T-helper 2 cell treated with Interferon-gamma antibody and Interleukin-4, amounts not matched to agents 5 μg/mL and 100 μg/mL, for 36 hours (primary cell): ENCODE measurements around the gene THBS1.

Experiments
- DNase-seq: peaks from one replicate; pipeline ENCODE4 v3.0.0; 2021; ENCODE audit warnings: low spot score
- H3K27ac Mint-ChIP-seq: one replicate; pipeline ENCODE4 v1.8.0; 2021; ENCODE audit warnings: mild to moderate bottlenecking, mixed read lengths
- H3K27me3 Mint-ChIP-seq: one replicate; pipeline ENCODE4 v1.8.0; 2021; ENCODE audit warnings: low read depth, mixed read lengths
- H3K36me3 Mint-ChIP-seq: one replicate; pipeline ENCODE4 v1.8.0; 2021; ENCODE audit warnings: low read depth, mixed read lengths
- H3K4me1 Mint-ChIP-seq: one replicate; pipeline ENCODE4 v1.8.0; 2021; ENCODE audit warnings: low read depth, mixed read lengths
- H3K4me3 Mint-ChIP-seq: one replicate; pipeline ENCODE4 v1.8.0; 2022; ENCODE audit warnings: mild to moderate bottlenecking, moderate library complexity, mixed read lengths
- H3K9me3 Mint-ChIP-seq: one replicate; pipeline ENCODE4 v1.8.0; 2021; ENCODE audit warnings: mixed read lengths

THBS1 gene

GRCh38 chr15:39589193-39589814, 8.4 kb downstream of the THBS1 start:
- Mint-ChIP-seq H3K27ac (no peak overlapping the region), H3K9me3 (no peaks in the 10 kb centered on the region), H3K36me3 (no peaks in the 10 kb centered on the region), H3K27me3 (peaks cover 21% of the 10 kb centered on the region), H3K4me1 (peaks cover 6% of the 10 kb centered on the region), H3K4me3 (no peak overlapping the region)
- DNase-seq: no peak

DNA sequence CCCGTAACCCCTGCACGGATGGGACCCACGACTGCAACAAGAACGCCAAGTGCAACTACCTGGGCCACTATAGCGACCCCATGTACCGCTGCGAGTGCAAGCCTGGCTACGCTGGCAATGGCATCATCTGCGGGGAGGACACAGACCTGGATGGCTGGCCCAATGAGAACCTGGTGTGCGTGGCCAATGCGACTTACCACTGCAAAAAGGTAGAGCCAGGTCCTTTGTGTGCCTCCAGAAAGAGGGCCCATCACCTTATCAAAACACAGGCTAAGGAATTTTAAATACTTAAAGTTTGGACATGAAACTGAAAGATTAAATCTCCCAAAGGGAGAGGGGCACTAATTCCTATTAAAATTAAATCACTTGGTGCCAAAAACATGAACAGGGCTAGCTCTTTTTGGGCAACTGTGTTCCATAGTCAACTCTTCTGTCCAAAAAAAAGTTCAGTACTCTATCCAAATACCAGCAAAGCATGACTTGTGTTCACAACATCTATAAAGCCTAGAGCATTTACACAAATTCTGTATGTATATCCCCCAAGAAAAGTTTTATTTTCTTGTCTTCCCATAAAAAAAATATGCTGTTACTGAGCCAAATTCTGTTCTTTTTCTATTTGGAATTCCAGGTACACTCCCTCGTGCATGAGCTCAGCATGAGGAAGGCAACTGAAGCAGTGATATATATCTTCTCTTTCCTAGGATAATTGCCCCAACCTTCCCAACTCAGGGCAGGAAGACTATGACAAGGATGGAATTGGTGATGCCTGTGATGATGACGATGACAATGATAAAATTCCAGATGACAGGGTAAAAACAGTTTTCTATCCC, 9.2 kb downstream of the THBS1 start:
- no peak overlapping the region for H3K4me3 Mint-ChIP-seq
- H3K4me1 Mint-ChIP-seq: peaks cover 4% of the 10 kb centered on the region
- no peak for DNase-seq
- no peaks in the 10 kb centered on the region for H3K9me3 Mint-ChIP-seq
- H3K27me3 Mint-ChIP-seq: peaks cover 18% of the 10 kb centered on the region
- H3K36me3 Mint-ChIP-seq: no peaks in the 10 kb centered on the region
- H3K27ac Mint-ChIP-seq: no peak overlapping the region

GRCh38 chr15:39591141-39591895, 10.4 kb downstream of the THBS1 start:
- H3K27me3 Mint-ChIP-seq: peaks cover 12% of the 10 kb centered on the region
- H3K36me3 Mint-ChIP-seq: no peaks in the 10 kb centered on the region
- H3K4me3 Mint-ChIP-seq: no peak overlapping the region
- H3K27ac Mint-ChIP-seq: no peak overlapping the region
- H3K9me3 Mint-ChIP-seq: no peaks in the 10 kb centered on the region
- peaks cover 3% of the 10 kb centered on the region for H3K4me1 Mint-ChIP-seq
- no peak for DNase-seq

- Mint-ChIP-seq H3K36me3 (no peaks in the 10 kb centered on the region), H3K27me3 (peaks cover 12% of the 10 kb centered on the region), H3K27ac (no peak overlapping the region), H3K9me3 (no peaks in the 10 kb centered on the region), H3K4me1 (peaks cover 3% of the 10 kb centered on the region), H3K4me3 (no peak overlapping the region)
- DNase-seq: no peak
Observed at GRCh38 chr15:39591896-39592315, 11.0 kb downstream of the THBS1 start.

DNA sequence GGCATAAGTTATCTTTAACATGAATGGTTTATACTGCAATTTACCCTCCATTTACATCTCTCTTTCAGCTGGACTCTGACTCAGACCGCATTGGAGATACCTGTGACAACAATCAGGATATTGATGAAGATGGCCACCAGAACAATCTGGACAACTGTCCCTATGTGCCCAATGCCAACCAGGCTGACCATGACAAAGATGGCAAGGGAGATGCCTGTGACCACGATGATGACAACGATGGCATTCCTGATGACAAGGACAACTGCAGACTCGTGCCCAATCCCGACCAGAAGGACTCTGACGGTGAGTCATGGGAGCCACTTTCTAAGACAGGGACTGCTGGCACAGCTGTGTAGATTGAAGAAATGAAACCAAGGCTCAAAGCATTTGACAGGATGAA, 11.6 kb downstream of the THBS1 start:
- Mint-ChIP-seq H3K4me1 (peaks cover 3% of the 10 kb centered on the region), H3K9me3 (no peaks in the 10 kb centered on the region), H3K27ac (no peak overlapping the region), H3K4me3 (no peak overlapping the region), H3K36me3 (no peaks in the 10 kb centered on the region), H3K27me3 (peaks cover 12% of the 10 kb centered on the region)
- no peak for DNase-seq

DNA sequence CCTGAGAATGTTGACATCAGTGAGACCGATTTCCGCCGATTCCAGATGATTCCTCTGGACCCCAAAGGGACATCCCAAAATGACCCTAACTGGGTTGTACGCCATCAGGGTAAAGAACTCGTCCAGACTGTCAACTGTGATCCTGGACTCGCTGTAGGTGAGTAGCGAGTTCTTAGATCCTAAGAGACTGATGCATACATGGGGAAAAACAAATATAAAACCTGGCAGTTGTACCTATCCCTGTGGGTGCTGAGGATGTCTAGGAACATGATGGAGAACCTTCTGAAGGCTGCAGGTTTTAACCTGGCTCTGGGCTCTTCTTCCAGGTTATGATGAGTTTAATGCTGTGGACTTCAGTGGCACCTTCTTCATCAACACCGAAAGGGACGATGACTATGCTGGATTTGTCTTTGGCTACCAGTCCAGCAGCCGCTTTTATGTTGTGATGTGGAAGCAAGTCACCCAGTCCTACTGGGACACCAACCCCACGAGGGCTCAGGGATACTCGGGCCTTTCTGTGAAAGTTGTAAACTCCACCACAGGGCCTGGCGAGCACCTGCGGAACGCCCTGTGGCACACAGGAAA, 12.3 kb downstream of the THBS1 start:
- Mint-ChIP-seq H3K36me3 (no peaks in the 10 kb centered on the region), H3K4me1 (peaks cover 3% of the 10 kb centered on the region), H3K27ac (no peak overlapping the region), H3K27me3 (peaks cover 14% of the 10 kb centered on the region), H3K9me3 (no peaks in the 10 kb centered on the region), H3K4me3 (no peak overlapping the region)
- DNase-seq: no peak

DNA sequence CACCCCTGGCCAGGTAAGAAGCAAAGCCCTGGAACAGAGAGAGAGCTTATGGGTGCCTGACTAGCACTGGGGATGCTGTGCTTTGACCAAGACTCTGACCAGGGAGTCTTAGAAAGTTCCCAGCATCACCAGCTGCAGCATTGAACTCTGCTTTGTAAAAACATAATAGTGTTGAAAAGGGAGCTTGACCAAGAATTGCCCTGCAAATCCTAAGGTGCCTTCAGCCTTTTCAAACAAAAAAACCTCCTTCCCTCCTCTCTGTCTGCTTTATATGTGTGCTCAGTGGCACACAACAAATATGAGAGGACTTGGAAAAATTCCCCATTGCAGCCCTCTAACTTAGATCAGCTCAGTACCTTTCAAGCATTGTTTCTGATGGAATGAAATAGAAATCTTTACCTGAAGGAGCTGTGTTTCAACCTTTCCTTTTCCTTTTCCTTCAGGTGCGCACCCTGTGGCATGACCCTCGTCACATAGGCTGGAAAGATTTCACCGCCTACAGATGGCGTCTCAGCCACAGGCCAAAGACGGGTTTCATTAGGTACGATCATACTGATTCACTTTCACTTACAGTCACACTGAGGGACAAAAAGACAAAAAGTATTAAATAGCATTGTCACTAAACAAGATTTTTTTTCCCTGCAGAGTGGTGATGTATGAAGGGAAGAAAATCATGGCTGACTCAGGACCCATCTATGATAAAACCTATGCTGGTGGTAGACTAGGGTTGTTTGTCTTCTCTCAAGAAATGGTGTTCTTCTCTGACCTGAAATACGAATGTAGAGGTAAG, 13.0 kb downstream of the THBS1 start:
- H3K27ac Mint-ChIP-seq: no peak overlapping the region
- DNase-seq: no peak
- H3K4me1 Mint-ChIP-seq: peaks cover 3% of the 10 kb centered on the region

GRCh38 chr15:39594446-39595337, 13.8 kb downstream of the THBS1 start:
- peaks cover 3% of the 10 kb centered on the region for H3K4me1 Mint-ChIP-seq
- no peak overlapping the region for H3K27ac Mint-ChIP-seq
- peaks cover 19% of the 10 kb centered on the region for H3K27me3 Mint-ChIP-seq
- no peaks in the 10 kb centered on the region for H3K9me3 Mint-ChIP-seq
- H3K4me3 Mint-ChIP-seq: no peak overlapping the region
- no peaks in the 10 kb centered on the region for H3K36me3 Mint-ChIP-seq
- DNase-seq: no peak

More for the DNA sequence above, 13.0 kb downstream of the THBS1 start:
- Mint-ChIP-seq H3K4me3 (no peak overlapping the region), H3K27me3 (peaks cover 14% of the 10 kb centered on the region), H3K36me3 (no peaks in the 10 kb centered on the region), H3K9me3 (no peaks in the 10 kb centered on the region)

DNA sequence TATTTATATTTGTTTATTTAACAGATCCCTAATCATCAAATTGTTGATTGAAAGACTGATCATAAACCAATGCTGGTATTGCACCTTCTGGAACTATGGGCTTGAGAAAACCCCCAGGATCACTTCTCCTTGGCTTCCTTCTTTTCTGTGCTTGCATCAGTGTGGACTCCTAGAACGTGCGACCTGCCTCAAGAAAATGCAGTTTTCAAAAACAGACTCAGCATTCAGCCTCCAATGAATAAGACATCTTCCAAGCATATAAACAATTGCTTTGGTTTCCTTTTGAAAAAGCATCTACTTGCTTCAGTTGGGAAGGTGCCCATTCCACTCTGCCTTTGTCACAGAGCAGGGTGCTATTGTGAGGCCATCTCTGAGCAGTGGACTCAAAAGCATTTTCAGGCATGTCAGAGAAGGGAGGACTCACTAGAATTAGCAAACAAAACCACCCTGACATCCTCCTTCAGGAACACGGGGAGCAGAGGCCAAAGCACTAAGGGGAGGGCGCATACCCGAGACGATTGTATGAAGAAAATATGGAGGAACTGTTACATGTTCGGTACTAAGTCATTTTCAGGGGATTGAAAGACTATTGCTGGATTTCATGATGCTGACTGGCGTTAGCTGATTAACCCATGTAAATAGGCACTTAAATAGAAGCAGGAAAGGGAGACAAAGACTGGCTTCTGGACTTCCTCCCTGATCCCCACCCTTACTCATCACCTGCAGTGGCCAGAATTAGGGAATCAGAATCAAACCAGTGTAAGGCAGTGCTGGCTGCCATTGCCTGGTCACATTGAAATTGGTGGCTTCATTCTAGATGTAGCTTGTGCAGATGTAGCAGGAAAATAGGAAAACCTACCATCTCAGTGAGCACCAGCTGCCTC, 14.7 kb downstream of the THBS1 start:
- no peak for DNase-seq
- H3K9me3 Mint-ChIP-seq: no peaks in the 10 kb centered on the region
- no peak overlapping the region for H3K27ac Mint-ChIP-seq
- peaks cover 17% of the 10 kb centered on the region for H3K27me3 Mint-ChIP-seq
- no peaks in the 10 kb centered on the region for H3K36me3 Mint-ChIP-seq
- peaks cover 3% of the 10 kb centered on the region for H3K4me1 Mint-ChIP-seq
- H3K4me3 Mint-ChIP-seq: no peak overlapping the region

- no peak for DNase-seq
- Mint-ChIP-seq H3K4me3 (no peak overlapping the region), H3K4me1 (peaks cover 3% of the 10 kb centered on the region), H3K9me3 (no peaks in the 10 kb centered on the region), H3K27ac (no peak overlapping the region), H3K27me3 (peaks cover 20% of the 10 kb centered on the region), H3K36me3 (no peaks in the 10 kb centered on the region)
Observed at GRCh38 chr15:39596358-39597051, 15.6 kb downstream of the THBS1 start.

- H3K4me1 Mint-ChIP-seq: peaks cover 3% of the 10 kb centered on the region
- DNase-seq: no peak
- H3K36me3 Mint-ChIP-seq: no peaks in the 10 kb centered on the region
- no peaks in the 10 kb centered on the region for H3K9me3 Mint-ChIP-seq
- peaks cover 20% of the 10 kb centered on the region for H3K27me3 Mint-ChIP-seq
- H3K4me3 Mint-ChIP-seq: no peak overlapping the region
- no peak overlapping the region for H3K27ac Mint-ChIP-seq
Observed at GRCh38 chr15:39597336-39597735, 16.5 kb downstream of the THBS1 start.
